HepG2 (cell line): ENCODE results near the gene CACNG4. TPM values are rescaled to one million over a fixed set of nuclear protein-coding genes. Genes with fewer than 3 reads are reported as not detected.

ENCODE experiments used
- ATAC-seq: fragments of 200-7000 bp; cut with Tn5 transposase; 3 replicates; pipeline ENCODE4 v1.9.1; 2020; ENCODE audit warnings: mild to moderate bottlenecking, moderate library complexity
- BruUV-seq: library from RNA; stranded (reverse); fragments of 400-500 nt; replicated peaks from 2 replicates; lab custom pipeline; 2021; lab: Mats Ljungman, UMichigan
- CTCF ChIA-PET: fragments of 300-600 bp; formaldehyde crosslinking; extraction: SDS; loops from one replicate; lab custom pipeline; 2021; ENCODE audit warnings: low total read pairs, inconsistent platforms, low intra/inter-chr PET ratio; lab: Yijun Ruan, JAX
- POLR2A ChIA-PET: fragments of 350-600 bp; sonication (Branson Sonifier 250); formaldehyde crosslinking; loops from one replicate; lab custom pipeline; 2020; ENCODE audit warnings: antibody characterized with exemption, inconsistent platforms; lab: Yijun Ruan, JAX
- DNase-seq: peaks from one replicate; pipeline ENCODE4 v3.0.0-alpha.2; 2015; ENCODE audit warnings: low spot score
- FAIRE-seq: peaks from 3 replicates; lab custom pipeline; 2011; peaks lifted over from hg19 to GRCh38; lab: Jason Lieb, UNC
- H2AFZ ChIP-seq: one replicate; pipeline ENCODE4 v1.6.1; 2011; ENCODE audit warnings: low read length, inconsistent platforms
- H3K27ac ChIP-seq: fragments of 300-600 bp; 3 replicates; pipeline ENCODE4 v1.8.0; 2011; ENCODE audit warnings: mixed run types, mild to moderate bottlenecking, mixed read lengths, low read length, inconsistent platforms; ENCODE audit not compliant: insufficient read depth; ENCODE audit errors: extremely low read length
- H3K27me3 ChIP-seq, 2 experiments: fragments of 200-600 bp in 1 of 2; 2 replicates in 1 of 2; 3 replicates in 1 of 2; pipeline versions ENCODE4 v1.6.0 to v1.8.0; 2011; ENCODE audit warnings: low read length in 2 of 2, mild to moderate bottlenecking in 2 of 2, moderate library complexity in 2 of 2, inconsistent platforms in 1 of 2; ENCODE audit not compliant: insufficient read depth in 2 of 2, control insufficient read depth in 1 of 2
- H3K36me3 ChIP-seq, 2 experiments: fragments of 200-600 bp in 1 of 2; replicated peaks in 1 of 2; 2 replicates in 1 of 2; 3 replicates in 1 of 2; pipeline versions ENCODE4 v1.5.1 to v1.8.0; 2011; ENCODE audit warnings: low read length in 2 of 2, inconsistent platforms in 1 of 2; ENCODE audit not compliant: insufficient read depth in 2 of 2, control insufficient read depth in 1 of 2
- H3K4me1 ChIP-seq: 2 replicates; pipeline ENCODE4 v1.5.1; 2012; ENCODE audit warnings: low read length, inconsistent platforms; ENCODE audit not compliant: insufficient read depth
- H3K4me2 ChIP-seq: 2 replicates; pipeline ENCODE4 v1.6.0; 2011; ENCODE audit warnings: low read depth, low read length, inconsistent platforms
- H3K4me3 ChIP-seq, 3 experiments: fragments of 200-600 bp in 1 of 3; sonication (generic), shearing (Covaris generic) in 1 of 3; replicated peaks in 1 of 3; 2 replicates each; pipeline ENCODE4 v1.5.1; 2011 to 2016; ENCODE audit warnings: low read length in 3 of 3, inconsistent platforms in 2 of 3, low read depth in 2 of 3, mild to moderate bottlenecking in 2 of 3, control low read depth in 1 of 3, mixed read lengths in 1 of 3; ENCODE audit not compliant: insufficient read depth in 1 of 3
- H3K79me2 ChIP-seq: one replicate; pipeline ENCODE4 v1.6.1; 2011; ENCODE audit warnings: low read length, inconsistent platforms; ENCODE audit not compliant: insufficient read depth
- H3K9ac ChIP-seq: 2 replicates; pipeline ENCODE4 v1.6.0; 2011; ENCODE audit warnings: mild to moderate bottlenecking, low read depth, low read length, inconsistent platforms; ENCODE audit not compliant: insufficient read depth
- H3K9me3 ChIP-seq: 2 replicates; pipeline ENCODE4 v1.5.1; 2012; ENCODE audit warnings: mild to moderate bottlenecking, low read length
- H4K20me1 ChIP-seq: 2 replicates; pipeline ENCODE4 v1.6.0; 2011; ENCODE audit warnings: inconsistent platforms, mild to moderate bottlenecking, low read length, moderate library complexity; ENCODE audit not compliant: insufficient read depth
- ATF1 ChIP-seq: IDR thresholded peaks from 2 replicates; pipeline ENCODE4 v1.6.1; 2016; ENCODE audit warnings: mild to moderate bottlenecking, control low read depth
- BRCA1 ChIP-seq: sonication (generic); formaldehyde crosslinking; IDR thresholded peaks from 2 replicates; pipeline ENCODE4 v1.4.0; 2020; ENCODE audit warnings: missing genetic modification reagents
- KAT7 ChIP-seq: IDR thresholded peaks from 2 replicates; pipeline ENCODE4 v1.6.1; 2018; ENCODE audit warnings: borderline replicate concordance, missing compliant biosample characterization
- MTF2 ChIP-seq: sonication (generic); formaldehyde crosslinking; IDR thresholded peaks from 2 replicates; pipeline ENCODE4 v1.5.0; 2020; ENCODE audit warnings: missing genetic modification reagents, borderline replicate concordance
- MZF1 ChIP-seq: sonication (generic); formaldehyde crosslinking; IDR thresholded peaks from 2 replicates; pipeline ENCODE4 v1.8.1; 2023; ENCODE audit warnings: mild to moderate bottlenecking, missing genetic modification reagents, borderline replicate concordance
- NFE2L2 ChIP-seq: fragments of 150-350 bp; IDR thresholded peaks from 2 replicates; pipeline ENCODE4 v1.6.1; 2014; ENCODE audit warnings: low read length
- SNAI1 ChIP-seq: sonication (generic); formaldehyde crosslinking; IDR thresholded peaks from 2 replicates; pipeline ENCODE4 v1.5.0; 2020; ENCODE audit warnings: mild to moderate bottlenecking, missing genetic modification reagents, borderline replicate concordance
- TAF1 ChIP-seq: sonication (generic); formaldehyde crosslinking; IDR thresholded peaks from 2 replicates; pipeline ENCODE4 v1.4.0; 2020; ENCODE audit warnings: missing genetic modification reagents
- TGIF2 ChIP-seq: IDR thresholded peaks from 2 replicates; pipeline ENCODE4 v1.6.1; 2016; ENCODE audit warnings: control low read depth, missing compliant biosample characterization
- ZBTB10 ChIP-seq: sonication (generic); formaldehyde crosslinking; IDR thresholded peaks from 2 replicates; pipeline ENCODE4 v1.4.0; 2020; ENCODE audit warnings: missing genetic modification reagents, borderline replicate concordance
- ZBTB26 ChIP-seq: IDR thresholded peaks from 2 replicates; pipeline ENCODE4 v1.6.1; 2016; ENCODE audit warnings: missing compliant biosample characterization, missing genetic modification reagents, borderline replicate concordance
- ZBTB42 ChIP-seq: sonication (generic); formaldehyde crosslinking; IDR thresholded peaks from 2 replicates; pipeline ENCODE4 v1.5.0; 2020; ENCODE audit warnings: mild to moderate bottlenecking, missing genetic modification reagents
- WGBS: methylation state at CpG from one replicate; pipeline ENCODE4 v1.1.6; 2017; ENCODE audit warnings: low lambda C conversion rate; 5-methylcytosine and 5-hydroxymethylcytosine counted together
- in situ Hi-C: cut with HindIII; loops from 2 replicates; pipeline ENCODE4 v1.10.0; 2017; ENCODE audit warnings: low pct_unique_long_range_greater_than_20kb; ENCODE audit not compliant: extremely low pct_ligation_motif_present
- intact Hi-C: fragments of 100-400 bp; cut with micrococcal nuclease; formaldehyde crosslinking; loops from one replicate; pipeline ENCODE4 v1.10.0; 2022; ENCODE audit not compliant: unreplicated experiment
- polyA plus RNA-seq, 8 experiments: library from polyadenylated mRNA; depleted of rRNA in 3 of 8; stranded (reverse) in 7 of 8; unstranded in 1 of 8; fragments of >200 nt; fragmentation: Illumina TruSeq in 4 of 8; extraction: Trizol in 4 of 8; gene quantifications; 2 replicates each; pipeline versions ENCODE4 v1.2.1 to v1.2.3, GENCODE V29; 2011 to 2016; ENCODE audit warnings: low read depth in 4 of 8, missing spikeins in 1 of 8, mixed read lengths in 1 of 8; ENCODE audit not compliant: insufficient read depth in 1 of 8
- total RNA-seq, 5 experiments: library from RNA; depleted of rRNA; stranded (reverse); fragments of >200 nt; fragmentation: Illumina TruSeq; extraction: Trizol; gene quantifications; 2 replicates each; pipeline ENCODE4 v1.2.3, GENCODE V29; 2016; ENCODE audit warnings: low read depth in 1 of 5

Gene CACNG4
- total and polyA plus RNA-seq, 2 of the 13 experiments (the other 11 are each of a cell fraction or from before 2014, with no cell fraction given), result 0.09 TPM

- no peak overlapping the region for H3K27ac ChIP-seq
- no peaks in the 10 kb centered on the region for H3K9me3 ChIP-seq
- DNase-seq (no peak), FAIRE-seq (no peak)
- no peak overlapping the region for H3K9ac ChIP-seq
- H4K20me1 ChIP-seq, result no peaks in the 10 kb centered on the region
- H3K4me1 ChIP-seq, result no peaks in the 10 kb centered on the region
- in situ Hi-C loops, result no loop called here
- H3K36me3 ChIP-seq, result no peaks in the 10 kb centered on the region
- ChIA-PET CTCF (no interaction called here), POLR2A (no interaction called here)
- no peaks in the 10 kb centered on the region for H3K79me2 ChIP-seq
- H2AFZ ChIP-seq, result no peak overlapping the region
- intact Hi-C loops, result loop anchor here (5.0 kb wide), 1 partner anchor 249 kb away; no protein-coding TSS in a partner anchor
- no peak overlapping the region for H3K4me3 ChIP-seq
- 25% methylated on average over 11 of the region's 11 CpGs for WGBS
- no TSS peak for BruUV-seq
- TF ChIP-seq ZBTB10 (CRISPR knock-in tag) (no peak), MZF1 (no peak), TGIF2 (no peak), MTF2 (no peak), BRCA1 (CRISPR knock-in tag) (no peak), SNAI1 (CRISPR knock-in tag) (no peak), ZBTB42 (no peak), NFE2L2 (no peak), TAF1 (CRISPR knock-in tag) (no peak), KAT7 (CRISPR knock-in tag) (no peak), ZBTB26 (no peak), ATF1 (CRISPR knock-in tag) (no peak)
- TF ChIP-seq, all 625 proteins: peak for 0
- Histone ChIP-seq H3K27me3 (peaks cover 7 to 65% of the 10 kb centered on the region in 2 experiments; a peak in 4 of 5 replicates), H3K4me2 (no peak overlapping the region)
- ATAC-seq, result no peak; the same call in 1 of the 3 replicates
Measured at GRCh38 chr17:66976781-66977201, 12.3 kb downstream of the CACNG4 start.
